Hepatocyte (in vitro differentiated cells): ENCODE measurements around the gene MXD4.

ENCODE experiments used
- EZH2 ChIP-seq: fragments of 200-600 bp; sonication (generic); IDR thresholded peaks from 2 replicates; pipeline ENCODE4 v1.6.1; 2016; ENCODE audit warnings: antibody characterized with exemption, mild to moderate bottlenecking, borderline replicate concordance
- TF ChIP-seq, protein P1 (sequence below): fragments of 200-600 bp; sonication (generic); IDR thresholded peaks from 2 replicates; pipeline ENCODE4 v1.5.1; 2016; ENCODE audit warnings: antibody characterized with exemption, mild to moderate bottlenecking; ENCODE audit not compliant: poor library complexity

DNA sequence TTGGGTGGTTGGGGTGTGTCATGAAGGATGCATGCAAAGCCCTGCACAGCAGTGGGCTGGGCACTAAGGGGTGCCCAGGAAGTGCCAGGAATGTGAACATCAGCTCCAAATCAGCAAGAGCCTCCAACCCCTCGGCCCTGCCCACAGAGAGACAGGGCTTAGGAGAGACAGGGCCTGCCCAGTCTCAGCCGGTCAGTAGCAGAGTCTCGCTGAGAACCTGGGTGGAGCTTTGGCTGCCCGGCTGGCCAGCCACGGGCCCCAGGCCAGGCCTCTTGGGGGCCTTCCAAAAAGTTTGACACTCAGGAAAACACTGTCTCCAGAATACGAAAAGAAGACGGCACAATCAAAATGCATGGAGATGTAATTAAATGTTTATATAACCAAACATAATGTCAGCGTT, 4.3 kb upstream of the MXD4 start:
- TF ChIP-seq, protein P1, sequence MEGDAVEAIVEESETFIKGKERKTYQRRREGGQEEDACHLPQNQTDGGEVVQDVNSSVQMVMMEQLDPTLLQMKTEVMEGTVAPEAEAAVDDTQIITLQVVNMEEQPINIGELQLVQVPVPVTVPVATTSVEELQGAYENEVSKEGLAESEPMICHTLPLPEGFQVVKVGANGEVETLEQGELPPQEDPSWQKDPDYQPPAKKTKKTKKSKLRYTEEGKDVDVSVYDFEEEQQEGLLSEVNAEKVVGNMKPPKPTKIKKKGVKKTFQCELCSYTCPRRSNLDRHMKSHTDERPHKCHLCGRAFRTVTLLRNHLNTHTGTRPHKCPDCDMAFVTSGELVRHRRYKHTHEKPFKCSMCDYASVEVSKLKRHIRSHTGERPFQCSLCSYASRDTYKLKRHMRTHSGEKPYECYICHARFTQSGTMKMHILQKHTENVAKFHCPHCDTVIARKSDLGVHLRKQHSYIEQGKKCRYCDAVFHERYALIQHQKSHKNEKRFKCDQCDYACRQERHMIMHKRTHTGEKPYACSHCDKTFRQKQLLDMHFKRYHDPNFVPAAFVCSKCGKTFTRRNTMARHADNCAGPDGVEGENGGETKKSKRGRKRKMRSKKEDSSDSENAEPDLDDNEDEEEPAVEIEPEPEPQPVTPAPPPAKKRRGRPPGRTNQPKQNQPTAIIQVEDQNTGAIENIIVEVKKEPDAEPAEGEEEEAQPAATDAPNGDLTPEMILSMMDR = no peak
- no peak for TF ChIP-seq EZH2
